GM12891 (cell line): ENCODE measurements around the gene GCGR.

Source experiments
- DNase-seq: peaks from one replicate; pipeline ENCODE4 v3.0.0; 2011; ENCODE audit warnings: low spot score; ENCODE audit not compliant: insufficient read length
- FAIRE-seq: peaks from 2 replicates; lab custom pipeline; 2011; peaks lifted over from hg19 to GRCh38; lab: Jason Lieb, UNC
- PAX5 ChIP-seq: IDR thresholded peaks from 2 replicates; pipeline ENCODE4 v1.6.1; 2011; ENCODE audit warnings: low read length, moderate library complexity, mild to moderate bottlenecking; ENCODE audit not compliant: insufficient read depth, severe bottlenecking
- POLR2A ChIP-seq: IDR thresholded peaks from 2 replicates; pipeline ENCODE4 v1.6.1; 2011; ENCODE audit warnings: low read depth, low read length, control low read depth
- POLR2AphosphoS5 ChIP-seq: IDR thresholded peaks from 2 replicates; pipeline ENCODE4 v1.6.1; 2011; ENCODE audit warnings: low read depth, low read length, control low read depth
- POU2F2 ChIP-seq: IDR thresholded peaks from 2 replicates; pipeline ENCODE4 v1.6.1; 2011; ENCODE audit warnings: low read depth, mild to moderate bottlenecking, control low read depth, low read length, moderate library complexity
- SPI1 ChIP-seq: IDR thresholded peaks from 2 replicates; pipeline ENCODE4 v1.6.1; 2011; ENCODE audit warnings: low read depth, low read length, control low read depth
- TAF1 ChIP-seq: IDR thresholded peaks from 2 replicates; pipeline ENCODE4 v1.6.1; 2011; ENCODE audit warnings: low read depth, low read length, control low read depth

GCGR gene

GRCh38 chr17:81840826-81841778 is 37.2 kb downstream of the GCGR start:
- FAIRE-seq (no peak), DNase-seq (no peak)
- no peak for TF ChIP-seq POLR2A
- TF ChIP-seq SPI1, result no peak
- no peak for TF ChIP-seq POLR2AphosphoS5
- no peak for TF ChIP-seq TAF1
- no peak for TF ChIP-seq PAX5
- TF ChIP-seq POU2F2, result no peak

- DNase-seq, result no peak
- TF ChIP-seq POU2F2, result no peak
- no peak for TF ChIP-seq POLR2AphosphoS5
- TF ChIP-seq SPI1, result no peak
- no peak for TF ChIP-seq TAF1
- TF ChIP-seq PAX5, result no peak
- no peak for TF ChIP-seq POLR2A
- no peak for FAIRE-seq
These were observed 37.9 kb downstream of the GCGR start for GRCh38 chr17:81841866-81842265.

- DNase-seq (no peak), FAIRE-seq (no peak)
- TF ChIP-seq POLR2A, result no peak
- no peak for TF ChIP-seq SPI1
- TF ChIP-seq POU2F2, result no peak
- no peak for TF ChIP-seq TAF1
These were observed 38.4 kb downstream of the GCGR start for GRCh38 chr17:81842378-81842724.

- DNase-seq, result no peak
- no peak for FAIRE-seq
- TF ChIP-seq PAX5 (no peak), SPI1 (no peak), TAF1 (no peak), POLR2A (0 out of 2 replicates have a peak, but pooled peaks have one; percentile 6), POU2F2 (no peak), POLR2AphosphoS5 (0 out of 2 replicates have a peak, but pooled peaks have one; percentile 39)
These were observed 39.0 kb downstream of the GCGR start for GRCh38 chr17:81842725-81843504.

- TF ChIP-seq POLR2A (peak; percentile 42; the same call in 1 of the 2 replicates), PAX5 (no peak)
- no peak for FAIRE-seq
- DNase-seq, result no peak
These were observed 39.9 kb downstream of the GCGR start for GRCh38 chr17:81843713-81844326.

- FAIRE-seq (no peak), DNase-seq (no peak)
- TF ChIP-seq POLR2A, result peak; percentile 21; the same call in 1 of the 2 replicates
- TF ChIP-seq POLR2AphosphoS5, result peak; percentile 40
- TF ChIP-seq POU2F2, result 0 out of 2 replicates have a peak, but pooled peaks have one; percentile 14
- no peak for TF ChIP-seq PAX5
- no peak for TF ChIP-seq SPI1
- no peak for TF ChIP-seq TAF1
These were observed 40.4 kb downstream of the GCGR start for GRCh38 chr17:81844327-81844851.

GRCh38 chr17:81844887-81845286 is 40.9 kb downstream of the GCGR start:
- FAIRE-seq (no peak), DNase-seq (no peak)
- TF ChIP-seq POLR2A (no peak), POU2F2 (no peak), PAX5 (no peak), TAF1 (no peak), SPI1 (no peak), POLR2AphosphoS5 (no peak)

- TF ChIP-seq PAX5 (no peak), POLR2A (no peak), SPI1 (no peak)
- DNase-seq (no peak), FAIRE-seq (no peak)
These were observed 41.4 kb downstream of the GCGR start for GRCh38 chr17:81845361-81845760.
